Measurements from ENCODE around the gene RPLP2.
A peak's percentile ranks its signal among the peaks of the same experiment; 100 is the strongest.

The RPLP2 gene

GRCh38 chr11:774873-775592 lies 34.7 kb upstream of the RPLP2 start:
- DNase-seq, result no peak

GRCh38 chr11:776263-776560 lies 33.6 kb upstream of the RPLP2 start:
- no peak for DNase-seq

GRCh38 chr11:776561-777287 lies 33.0 kb upstream of the RPLP2 start:
- no peak for DNase-seq

- peak; percentile 83 for DNase-seq
Observed at GRCh38 chr11:777288-778255, 32.2 kb upstream of the RPLP2 start, which contains the start of gene GATD1. Gene GATD1, minus strand, starts transcription at chr11:777487. Its CDS starts 25 bp downstream, at chr11:777462.

- no peak for DNase-seq
Observed at GRCh38 chr11:778976-779954, 30.5 kb upstream of the RPLP2 start.

GRCh38 chr11:779955-780532 lies 29.7 kb upstream of the RPLP2 start:
- DNase-seq, result no peak

GRCh38 chr11:782264-783174 lies 27.2 kb upstream of the RPLP2 start:
- no peak for DNase-seq

GRCh38 chr11:783581-784015 lies 26.2 kb upstream of the RPLP2 start:
- DNase-seq, result peak; percentile 90

GRCh38 chr11:786235-787083 lies 23.3 kb upstream of the RPLP2 start:
- no peak for DNase-seq

GRCh38 chr11:787084-787675 lies 22.6 kb upstream of the RPLP2 start:
- DNase-seq, result no peak

GRCh38 chr11:788009-788640 lies 21.6 kb upstream of the RPLP2 start:
- no peak for DNase-seq

GRCh38 chr11:788953-789940 lies 20.5 kb upstream of the RPLP2 start:
- no peak for DNase-seq

- DNase-seq, result peak; percentile 39
Observed at GRCh38 chr11:789943-790342, 19.8 kb upstream of the RPLP2 start, which contains the start of gene CEND1. Gene CEND1, minus strand, starts transcription at chr11:790090. Its CDS starts 1,514 bp downstream, at chr11:788576.

- DNase-seq, result no peak
Observed at GRCh38 chr11:790721-791564, 18.8 kb upstream of the RPLP2 start.

- DNase-seq, result no peak
Observed at GRCh38 chr11:791658-792534, 17.9 kb upstream of the RPLP2 start.

Measured in fibroblast of skin of right quadriceps (primary cell).